ENCODE data around the gene SRPX.

DNA sequence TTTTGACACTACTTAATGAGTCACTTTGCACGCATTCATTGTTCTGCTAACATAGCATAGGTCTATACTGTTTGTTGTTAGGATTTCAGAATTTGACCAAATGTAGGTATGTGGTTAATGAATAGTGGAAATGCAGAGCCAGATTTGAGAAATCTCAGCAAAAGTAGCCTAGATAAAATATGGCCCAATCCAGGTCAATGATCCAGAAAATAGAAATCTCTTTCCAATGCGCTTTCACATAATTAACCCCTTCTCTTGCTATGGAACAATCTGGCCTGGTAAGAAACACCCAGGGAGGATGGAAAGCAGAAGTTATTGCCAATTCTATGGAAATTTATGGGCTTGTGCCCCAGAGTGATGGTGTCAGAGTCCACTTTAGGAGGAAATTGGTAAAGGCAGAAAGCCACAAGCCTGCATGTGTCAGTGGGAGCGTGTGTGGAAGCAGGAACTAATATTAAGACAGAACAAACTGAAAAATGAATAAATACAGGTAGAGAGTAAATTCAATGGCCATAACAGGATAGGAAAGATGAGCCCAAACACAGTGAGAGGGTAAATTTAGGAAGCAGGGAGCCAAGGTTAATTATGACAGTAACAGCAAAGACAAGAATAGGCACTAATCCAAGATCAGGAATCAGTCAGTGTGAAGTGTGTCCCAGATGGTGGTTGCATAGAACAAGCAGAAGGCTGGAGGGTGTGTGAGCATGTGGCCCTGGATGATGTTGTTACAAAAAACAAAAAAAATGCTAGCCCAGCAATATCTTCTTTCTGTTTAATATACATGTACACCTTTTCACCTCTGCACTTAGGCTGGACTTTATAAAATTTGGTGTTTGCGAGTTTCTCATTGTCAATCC is 111.4 kb downstream of the SRPX start:
- TF ChIP-seq, protein P1, sequence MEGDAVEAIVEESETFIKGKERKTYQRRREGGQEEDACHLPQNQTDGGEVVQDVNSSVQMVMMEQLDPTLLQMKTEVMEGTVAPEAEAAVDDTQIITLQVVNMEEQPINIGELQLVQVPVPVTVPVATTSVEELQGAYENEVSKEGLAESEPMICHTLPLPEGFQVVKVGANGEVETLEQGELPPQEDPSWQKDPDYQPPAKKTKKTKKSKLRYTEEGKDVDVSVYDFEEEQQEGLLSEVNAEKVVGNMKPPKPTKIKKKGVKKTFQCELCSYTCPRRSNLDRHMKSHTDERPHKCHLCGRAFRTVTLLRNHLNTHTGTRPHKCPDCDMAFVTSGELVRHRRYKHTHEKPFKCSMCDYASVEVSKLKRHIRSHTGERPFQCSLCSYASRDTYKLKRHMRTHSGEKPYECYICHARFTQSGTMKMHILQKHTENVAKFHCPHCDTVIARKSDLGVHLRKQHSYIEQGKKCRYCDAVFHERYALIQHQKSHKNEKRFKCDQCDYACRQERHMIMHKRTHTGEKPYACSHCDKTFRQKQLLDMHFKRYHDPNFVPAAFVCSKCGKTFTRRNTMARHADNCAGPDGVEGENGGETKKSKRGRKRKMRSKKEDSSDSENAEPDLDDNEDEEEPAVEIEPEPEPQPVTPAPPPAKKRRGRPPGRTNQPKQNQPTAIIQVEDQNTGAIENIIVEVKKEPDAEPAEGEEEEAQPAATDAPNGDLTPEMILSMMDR (conservative IDR thresholded peaks at IDR 0.05; ENCODE audit: low read length) = no peak
- no peak for TF ChIP-seq EZH2phosphoT487 (IDR thresholded peaks at IDR 0.05; ENCODE audit: borderline replicate concordance)

Data from Loucy (cell line).